ENCODE data around the gene SEMA6A. TPM values are rescaled to one million over a fixed set of nuclear protein-coding genes. Genes with fewer than 3 reads are reported as not detected.

SEMA6A gene
- polyA plus RNA-seq, 1 donor (not counting 4 experiments of a cell fraction or from before 2014, with no cell fraction given), result 0.68 TPM

GRCh38 chr5:116415989-116416388 lies 158.6 kb downstream of the SEMA6A start:
- Histone ChIP-seq H4K20me1 (ENCODE audit: control insufficient read depth, extremely low read depth, insufficient read depth, low read length) (no peaks in the 10 kb centered on the region), H3K27me3 (ENCODE audit: control insufficient read depth, extremely low read depth, insufficient read depth, low read length) (no peaks in the 10 kb centered on the region)
- FAIRE-seq, result no peak

GRCh38 chr5:116415182-116415581 lies 159.4 kb downstream of the SEMA6A start:
- no peak overlapping the region for H3K9ac ChIP-seq (ENCODE audit: control insufficient read depth, extremely low read depth, insufficient read depth, low read length)
- no peaks in the 10 kb centered on the region for H3K79me2 ChIP-seq (ENCODE audit: control insufficient read depth, insufficient read depth, low read length)
- H3K9me1 ChIP-seq (ENCODE audit: control insufficient read depth, extremely low read depth, insufficient read depth, low read length), result no peaks in the 10 kb centered on the region
- H3K27me3 ChIP-seq (ENCODE audit: control insufficient read depth, extremely low read depth, insufficient read depth, low read length), result no peaks in the 10 kb centered on the region
- no peak overlapping the region for H2AFZ ChIP-seq (ENCODE audit: control insufficient read depth, low read length)
- no peak for DNase-seq (ENCODE audit: low read depth, low spot score)
- dilution Hi-C loops (cut with MboI; ENCODE audit: extremely low pct_ligation_motif_present, low sequenced_read_pairs), result no loop called here
- H3K9me3 ChIP-seq (ENCODE audit: control insufficient read depth, low read depth, low read length), result no peaks in the 10 kb centered on the region
- TF ChIP-seq EZH2 (IDR thresholded peaks at IDR 0.05; ENCODE audit: low read length), result no peak
- no peak for TF ChIP-seq CTCF (optimal IDR thresholded peaks at IDR 0.05 in 1 of 3, IDR thresholded peaks at IDR 0.05 in 1 of 3, conservative IDR thresholded peaks at IDR 0.05 in 1 of 3; ENCODE audit: extremely low read depth in 1 of 3, insufficient read depth in 2 of 3, low read length in 3 of 3)
- no peak for FAIRE-seq
- H3K4me2 ChIP-seq (ENCODE audit: control insufficient read depth, extremely low read depth, insufficient read depth, low read depth, low read length), result no peak overlapping the region
- no peak overlapping the region for H3K4me3 ChIP-seq (ENCODE audit: control insufficient read depth in 2 of 3, extremely low read depth in 1 of 3, insufficient read depth in 2 of 3, low read depth in 1 of 3, low read length in 3 of 3)
- H3K36me3 ChIP-seq (ENCODE audit: control insufficient read depth in 2 of 2, extremely low read depth in 1 of 2, insufficient read depth in 2 of 2, low read length in 2 of 2), result no peaks in the 10 kb centered on the region
- no peaks in the 10 kb centered on the region for H4K20me1 ChIP-seq (ENCODE audit: control insufficient read depth, extremely low read depth, insufficient read depth, low read length)
- H3K27ac ChIP-seq (ENCODE audit: control insufficient read depth, insufficient read depth, low read length), result no peak overlapping the region
- no peaks in the 10 kb centered on the region for H3K4me1 ChIP-seq (ENCODE audit: control insufficient read depth, extremely low read depth, insufficient read depth, low read length)

More at GRCh38 chr5:116415989-116416388, 158.6 kb downstream of the SEMA6A start:
- H3K36me3 ChIP-seq (ENCODE audit: control insufficient read depth in 2 of 2, extremely low read depth in 1 of 2, insufficient read depth in 2 of 2, low read length in 2 of 2), result no peaks in the 10 kb centered on the region
- H3K9me1 ChIP-seq (ENCODE audit: control insufficient read depth, extremely low read depth, insufficient read depth, low read length), result no peaks in the 10 kb centered on the region
- no peak overlapping the region for H3K4me2 ChIP-seq (ENCODE audit: control insufficient read depth, extremely low read depth, insufficient read depth, low read depth, low read length)
- H3K9me3 ChIP-seq (ENCODE audit: control insufficient read depth, low read depth, low read length), result no peaks in the 10 kb centered on the region
- H3K79me2 ChIP-seq (ENCODE audit: control insufficient read depth, insufficient read depth, low read length), result no peaks in the 10 kb centered on the region
- H3K27ac ChIP-seq (ENCODE audit: control insufficient read depth, insufficient read depth, low read length), result no peak overlapping the region
- DNase-seq (ENCODE audit: low read depth, low spot score), result no peak
- dilution Hi-C loops (cut with MboI; ENCODE audit: extremely low pct_ligation_motif_present, low sequenced_read_pairs), result no loop called here
- no peak overlapping the region for H2AFZ ChIP-seq (ENCODE audit: control insufficient read depth, low read length)
- no peak for TF ChIP-seq EZH2 (IDR thresholded peaks at IDR 0.05; ENCODE audit: low read length)
- no peak for TF ChIP-seq CTCF (optimal IDR thresholded peaks at IDR 0.05 in 1 of 3, IDR thresholded peaks at IDR 0.05 in 1 of 3, conservative IDR thresholded peaks at IDR 0.05 in 1 of 3; ENCODE audit: extremely low read depth in 1 of 3, insufficient read depth in 2 of 3, low read length in 3 of 3)
- no peak overlapping the region for H3K4me3 ChIP-seq (ENCODE audit: control insufficient read depth in 2 of 3, extremely low read depth in 1 of 3, insufficient read depth in 2 of 3, low read depth in 1 of 3, low read length in 3 of 3)
- no peaks in the 10 kb centered on the region for H3K4me1 ChIP-seq (ENCODE audit: control insufficient read depth, extremely low read depth, insufficient read depth, low read length)
- no peak overlapping the region for H3K9ac ChIP-seq (ENCODE audit: control insufficient read depth, extremely low read depth, insufficient read depth, low read length)
